ENCODE results near the gene NAP1L4. TPM values are rescaled to one million over a fixed set of nuclear protein-coding genes. Genes with fewer than 3 reads are reported as not detected.

Gene NAP1L4
- total RNA-seq, 2 experiments from 2014 or later, result 262 to 285 TPM

DNA sequence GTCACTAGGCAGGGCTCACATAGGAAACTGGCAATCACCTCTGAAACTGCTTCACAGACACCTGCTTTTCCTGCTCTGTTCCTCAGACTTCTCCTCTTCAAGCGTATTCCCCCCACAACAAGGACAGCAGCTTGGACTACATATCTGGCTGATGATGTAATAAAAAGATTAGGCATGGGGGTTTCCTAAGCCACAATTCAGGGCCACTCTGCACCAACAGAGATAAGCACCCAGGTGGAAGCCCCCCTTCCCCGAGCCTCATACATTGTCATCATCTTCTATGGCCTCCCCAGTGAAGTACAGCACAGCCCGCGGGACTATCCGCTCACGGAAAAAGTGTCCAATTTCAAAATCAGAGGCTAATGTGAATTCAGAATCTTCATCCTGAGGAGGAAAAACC is 37.9 kb downstream of the NAP1L4 start:
- H3K4me3 Mint-ChIP-seq, result no peak overlapping the region
- no peaks in the 10 kb centered on the region for H3K27me3 Mint-ChIP-seq
- no peak for ATAC-seq (ENCODE audit: poor library complexity)
- H3K4me1 Mint-ChIP-seq (ENCODE audit: low read depth), result peaks cover 15% of the 10 kb centered on the region
- intact Hi-C loops (cut with DNase I, micrococcal nuclease), result no loop called here
- peaks cover 100% of the 10 kb centered on the region for H3K36me3 Mint-ChIP-seq (ENCODE audit: low read depth)
- H3K4me1 ChIP-seq (ENCODE audit: insufficient read depth, low read length), result peaks cover 9% of the 10 kb centered on the region
- no peak overlapping the region for H3K27ac ChIP-seq (ENCODE audit: low read depth in 1 of 2, low read length in 2 of 2)
- H3K27ac Mint-ChIP-seq, result no peak overlapping the region
- peaks cover 95% of the 10 kb centered on the region for H3K36me3 ChIP-seq (ENCODE audit: insufficient read depth, low read length)
- H3K27me3 ChIP-seq (ENCODE audit: control insufficient read depth in 1 of 2, insufficient read depth in 2 of 2, low read length in 2 of 2), result no peaks in the 10 kb centered on the region
- no peak for DNase-seq
- ChIA-PET POLR2A (interaction anchor here (0.8 to 1.3 kb wide), 2 partner anchors 8 to 60 kb away, joined by 3 read pairs; no protein-coding TSS in a partner anchor), CTCF (interaction anchor here (0.6 to 1.5 kb wide), 4 partner anchors 11 to 67 kb away, joined by 3 to 4 read pairs (median 4); no protein-coding TSS in a partner anchor)
- no peaks in the 10 kb centered on the region for H3K9me3 Mint-ChIP-seq
- H3K9me3 ChIP-seq (ENCODE audit: control insufficient read depth in 1 of 2, insufficient read depth in 1 of 2, low read length in 2 of 2), result no peaks in the 10 kb centered on the region
- TF ChIP-seq, protein P1, sequence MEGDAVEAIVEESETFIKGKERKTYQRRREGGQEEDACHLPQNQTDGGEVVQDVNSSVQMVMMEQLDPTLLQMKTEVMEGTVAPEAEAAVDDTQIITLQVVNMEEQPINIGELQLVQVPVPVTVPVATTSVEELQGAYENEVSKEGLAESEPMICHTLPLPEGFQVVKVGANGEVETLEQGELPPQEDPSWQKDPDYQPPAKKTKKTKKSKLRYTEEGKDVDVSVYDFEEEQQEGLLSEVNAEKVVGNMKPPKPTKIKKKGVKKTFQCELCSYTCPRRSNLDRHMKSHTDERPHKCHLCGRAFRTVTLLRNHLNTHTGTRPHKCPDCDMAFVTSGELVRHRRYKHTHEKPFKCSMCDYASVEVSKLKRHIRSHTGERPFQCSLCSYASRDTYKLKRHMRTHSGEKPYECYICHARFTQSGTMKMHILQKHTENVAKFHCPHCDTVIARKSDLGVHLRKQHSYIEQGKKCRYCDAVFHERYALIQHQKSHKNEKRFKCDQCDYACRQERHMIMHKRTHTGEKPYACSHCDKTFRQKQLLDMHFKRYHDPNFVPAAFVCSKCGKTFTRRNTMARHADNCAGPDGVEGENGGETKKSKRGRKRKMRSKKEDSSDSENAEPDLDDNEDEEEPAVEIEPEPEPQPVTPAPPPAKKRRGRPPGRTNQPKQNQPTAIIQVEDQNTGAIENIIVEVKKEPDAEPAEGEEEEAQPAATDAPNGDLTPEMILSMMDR (IDR thresholded peaks at IDR 0.05), result no peak
- H3K4me3 ChIP-seq (ENCODE audit: low read length), result no peak overlapping the region

DNA sequence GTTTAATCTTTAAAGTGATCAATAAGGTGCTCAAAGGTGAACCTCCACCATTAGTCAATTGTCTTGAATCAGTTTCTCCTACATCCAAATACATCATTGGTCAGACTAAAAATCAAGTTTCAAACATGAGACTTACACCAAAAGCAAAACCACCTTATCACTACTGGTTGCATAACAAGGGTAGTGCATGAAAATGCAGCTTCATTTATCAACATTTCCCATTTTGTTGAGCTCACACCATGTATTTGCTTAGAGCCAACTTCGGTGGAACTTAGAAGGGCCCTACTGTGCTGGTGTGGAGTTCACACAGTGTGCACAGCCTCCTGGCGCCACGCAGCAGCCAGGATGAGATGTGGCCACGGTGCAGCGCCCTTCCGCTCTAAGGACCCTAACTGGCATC is 39.8 kb downstream of the NAP1L4 start:
- H3K36me3 Mint-ChIP-seq (ENCODE audit: low read depth), result peaks cover 100% of the 10 kb centered on the region

DNA sequence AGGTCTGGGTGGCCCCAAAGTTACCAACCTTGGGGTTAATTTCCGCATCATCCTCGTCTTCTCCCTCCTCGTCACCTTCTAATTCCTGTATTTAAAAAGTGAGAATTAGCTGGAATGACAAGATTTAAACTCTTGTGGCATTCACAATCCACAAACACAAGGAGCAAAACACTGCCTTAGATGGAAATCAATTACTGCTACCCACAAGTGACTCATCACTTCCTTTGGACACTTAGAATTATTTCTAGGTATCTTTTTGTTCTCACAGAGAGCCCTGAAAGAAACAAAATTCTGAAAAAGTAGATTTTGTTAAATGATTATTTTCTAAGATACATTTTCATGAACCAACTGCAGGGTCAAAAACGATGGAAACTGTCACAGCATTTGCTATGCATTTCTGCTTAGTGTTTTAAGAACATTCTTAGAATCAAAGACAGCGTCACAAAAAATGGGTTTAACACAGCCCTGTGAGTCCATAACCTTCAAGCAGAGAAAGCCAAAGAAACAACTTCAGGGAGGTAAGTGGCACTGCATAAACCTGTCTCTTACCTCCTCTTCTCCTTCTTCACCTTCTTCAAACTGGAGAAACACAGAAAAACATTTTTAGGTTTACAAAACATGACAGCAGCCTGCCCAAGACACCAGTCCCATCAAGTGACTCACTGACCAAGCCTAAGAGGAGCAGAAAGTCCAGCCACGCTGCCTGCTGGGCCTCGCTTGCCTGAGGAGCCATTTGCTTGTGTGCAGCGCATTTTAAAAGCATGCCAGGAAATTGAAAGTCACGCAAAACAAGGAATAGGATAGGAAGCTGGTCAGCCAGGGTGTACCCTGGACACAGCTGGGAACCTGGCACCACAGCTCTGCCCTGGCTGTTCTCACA is 40.7 kb downstream of the NAP1L4 start:
- Histone ChIP-seq H3K27ac (ENCODE audit: low read depth in 1 of 2, low read length in 2 of 2) (no peak overlapping the region), H3K4me3 (ENCODE audit: low read length) (no peak overlapping the region), H3K4me1 (ENCODE audit: insufficient read depth, low read length) (peaks cover 24% of the 10 kb centered on the region), H3K27me3 (ENCODE audit: control insufficient read depth in 1 of 2, insufficient read depth in 2 of 2, low read length in 2 of 2) (no peaks in the 10 kb centered on the region), H3K36me3 (ENCODE audit: insufficient read depth, low read length) (peaks cover 91% of the 10 kb centered on the region), H3K9me3 (ENCODE audit: control insufficient read depth in 1 of 2, insufficient read depth in 1 of 2, low read length in 2 of 2) (no peaks in the 10 kb centered on the region)
- Mint-ChIP-seq H3K27ac (no peak overlapping the region), H3K27me3 (no peaks in the 10 kb centered on the region), H3K36me3 (ENCODE audit: low read depth) (peaks cover 100% of the 10 kb centered on the region), H3K4me1 (ENCODE audit: low read depth) (peaks cover 43% of the 10 kb centered on the region), H3K9me3 (no peaks in the 10 kb centered on the region), H3K4me3 (no peak overlapping the region)
- CTCF ChIA-PET, result no interaction called here
- TF ChIP-seq, protein P1 (IDR thresholded peaks at IDR 0.05), result no peak
- intact Hi-C loops (cut with DNase I, micrococcal nuclease), result no loop called here
- POLR2A ChIA-PET, result no interaction called here
- DNase-seq (no peak), ATAC-seq (ENCODE audit: poor library complexity) (no peak)

More for the DNA sequence above, 39.8 kb downstream of the NAP1L4 start:
- H3K27me3 Mint-ChIP-seq, result no peaks in the 10 kb centered on the region
- DNase-seq, result no peak
- H3K9me3 Mint-ChIP-seq, result no peaks in the 10 kb centered on the region
- Histone ChIP-seq H3K4me3 (ENCODE audit: low read length) (no peak overlapping the region), H3K4me1 (ENCODE audit: insufficient read depth, low read length) (peaks cover 18% of the 10 kb centered on the region), H3K27me3 (ENCODE audit: control insufficient read depth in 1 of 2, insufficient read depth in 2 of 2, low read length in 2 of 2) (no peaks in the 10 kb centered on the region), H3K36me3 (ENCODE audit: insufficient read depth, low read length) (peaks cover 97% of the 10 kb centered on the region), H3K27ac (ENCODE audit: low read depth in 1 of 2, low read length in 2 of 2) (no peak overlapping the region), H3K9me3 (ENCODE audit: control insufficient read depth in 1 of 2, insufficient read depth in 1 of 2, low read length in 2 of 2) (no peaks in the 10 kb centered on the region)
- ChIA-PET POLR2A (no interaction called here), CTCF (no interaction called here)
- H3K4me1 Mint-ChIP-seq (ENCODE audit: low read depth), result peaks cover 34% of the 10 kb centered on the region
- TF ChIP-seq, protein P1 (IDR thresholded peaks at IDR 0.05), result no peak
- no peak overlapping the region for H3K4me3 Mint-ChIP-seq
- H3K27ac Mint-ChIP-seq, result no peak overlapping the region
- no peak for ATAC-seq (ENCODE audit: poor library complexity)
- intact Hi-C loops (cut with DNase I, micrococcal nuclease), result no loop called here
